ENCODE measurements around the gene PWWP2B.

DNA sequence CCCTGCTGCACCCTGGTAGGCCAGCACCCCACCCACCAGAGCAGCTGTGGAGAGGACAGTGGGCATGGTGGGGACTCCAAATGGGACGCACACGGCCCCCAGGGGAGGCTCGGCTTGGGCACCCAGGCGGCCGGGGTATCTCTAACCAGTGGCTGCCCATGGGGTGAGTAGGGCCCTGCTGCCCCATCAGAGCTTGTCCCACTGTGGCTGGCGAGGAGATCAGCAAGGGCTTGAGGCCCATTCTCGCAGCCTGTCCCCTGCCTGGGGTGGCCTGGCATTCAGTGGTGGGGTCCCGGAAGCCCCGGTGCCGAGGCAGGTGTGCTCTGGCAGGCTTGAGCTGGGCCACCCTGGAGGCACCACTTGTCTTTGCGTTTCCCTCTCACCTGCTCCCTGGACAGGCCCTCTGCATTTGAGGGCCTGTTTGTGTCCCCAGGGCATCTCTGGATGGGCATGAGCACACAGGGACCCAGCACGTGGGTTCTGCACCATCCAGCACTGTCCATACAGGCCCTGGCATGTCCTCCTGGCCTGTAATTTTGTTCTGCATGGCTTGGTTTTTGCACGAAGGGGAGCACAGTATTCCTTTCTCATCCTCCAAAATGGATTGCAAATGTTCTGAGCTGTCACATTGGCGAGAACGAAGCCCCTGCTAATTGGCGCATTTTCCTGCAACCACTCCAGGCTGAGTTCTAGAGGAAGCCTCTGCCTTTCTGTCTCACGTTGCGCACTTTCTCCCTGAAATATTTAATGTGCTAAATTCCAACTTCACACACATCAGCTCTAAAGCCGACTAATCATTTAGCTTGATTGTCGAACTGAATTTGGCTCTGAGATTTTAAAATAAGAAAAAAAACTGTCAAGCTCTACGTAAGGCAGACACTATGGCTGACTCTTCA lies 27.2 kb downstream of the PWWP2B start:
- no peak for TF ChIP-seq L3MBTL2 (conservative IDR thresholded peaks at IDR 0.05)
- TF ChIP-seq TARDBP (IDR thresholded peaks at IDR 0.05), result no peak
- TF ChIP-seq SP1 (IDR thresholded peaks at IDR 0.05), result no peak
- TF ChIP-seq SUZ12 (IDR thresholded peaks at IDR 0.05), result no peak
- TF ChIP-seq FOXK2 (IDR thresholded peaks at IDR 0.05), result no peak

Measured in HEK293T (cell line).